ENCODE results near the gene PPM1J. TPM values are rescaled to one million over a fixed set of nuclear protein-coding genes. Genes with fewer than 3 reads are reported as not detected.

PPM1J gene, protein sequence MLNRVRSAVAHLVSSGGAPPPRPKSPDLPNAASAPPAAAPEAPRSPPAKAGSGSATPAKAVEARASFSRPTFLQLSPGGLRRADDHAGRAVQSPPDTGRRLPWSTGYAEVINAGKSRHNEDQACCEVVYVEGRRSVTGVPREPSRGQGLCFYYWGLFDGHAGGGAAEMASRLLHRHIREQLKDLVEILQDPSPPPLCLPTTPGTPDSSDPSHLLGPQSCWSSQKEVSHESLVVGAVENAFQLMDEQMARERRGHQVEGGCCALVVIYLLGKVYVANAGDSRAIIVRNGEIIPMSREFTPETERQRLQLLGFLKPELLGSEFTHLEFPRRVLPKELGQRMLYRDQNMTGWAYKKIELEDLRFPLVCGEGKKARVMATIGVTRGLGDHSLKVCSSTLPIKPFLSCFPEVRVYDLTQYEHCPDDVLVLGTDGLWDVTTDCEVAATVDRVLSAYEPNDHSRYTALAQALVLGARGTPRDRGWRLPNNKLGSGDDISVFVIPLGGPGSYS
- 1.0 and 1.5 TPM in 2 replicates for total RNA-seq

DNA sequence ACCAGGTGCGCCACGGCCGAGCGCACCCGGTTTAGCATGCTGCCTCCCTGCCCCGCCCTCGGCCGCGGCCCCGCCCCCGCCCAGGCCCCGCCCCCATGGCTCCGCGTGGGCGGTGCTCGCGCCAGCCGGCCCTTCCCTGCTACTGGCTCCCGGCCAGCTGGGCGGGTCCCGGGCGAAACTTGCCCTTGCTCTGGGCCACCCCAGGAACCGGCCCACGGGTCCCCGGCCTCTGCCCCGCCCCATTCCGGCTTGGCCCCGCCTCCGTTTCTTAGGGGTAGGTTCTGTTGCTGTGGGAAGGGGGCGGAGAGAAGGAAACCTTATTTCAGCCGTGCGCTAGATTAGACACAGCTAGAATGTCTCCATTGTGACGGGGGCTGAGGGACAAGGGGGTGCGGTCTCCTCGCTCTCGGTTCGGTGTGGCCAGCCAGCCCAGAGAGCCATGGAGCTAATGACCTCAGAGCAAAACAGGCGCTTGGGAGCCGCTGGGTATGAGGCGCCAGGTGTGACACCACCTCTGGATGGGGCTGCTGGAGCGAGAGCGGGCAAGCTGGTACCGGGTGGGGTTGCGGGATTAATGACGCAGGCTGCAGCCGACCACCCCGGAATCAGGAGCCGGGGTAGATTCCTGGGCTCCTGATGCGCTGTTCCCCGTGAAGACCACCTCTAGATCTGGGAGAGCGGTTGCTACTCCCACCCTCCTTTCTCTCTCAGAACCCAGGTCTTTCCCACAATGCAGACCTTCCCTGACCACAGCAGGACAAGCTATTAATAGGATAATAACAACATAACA, at the start of gene PPM1J:
PPM1J (minus strand) TSS at position 69 of the 790 bp plus-strand sequence; CDS start at position 38, 31 bp downstream.

DNA sequence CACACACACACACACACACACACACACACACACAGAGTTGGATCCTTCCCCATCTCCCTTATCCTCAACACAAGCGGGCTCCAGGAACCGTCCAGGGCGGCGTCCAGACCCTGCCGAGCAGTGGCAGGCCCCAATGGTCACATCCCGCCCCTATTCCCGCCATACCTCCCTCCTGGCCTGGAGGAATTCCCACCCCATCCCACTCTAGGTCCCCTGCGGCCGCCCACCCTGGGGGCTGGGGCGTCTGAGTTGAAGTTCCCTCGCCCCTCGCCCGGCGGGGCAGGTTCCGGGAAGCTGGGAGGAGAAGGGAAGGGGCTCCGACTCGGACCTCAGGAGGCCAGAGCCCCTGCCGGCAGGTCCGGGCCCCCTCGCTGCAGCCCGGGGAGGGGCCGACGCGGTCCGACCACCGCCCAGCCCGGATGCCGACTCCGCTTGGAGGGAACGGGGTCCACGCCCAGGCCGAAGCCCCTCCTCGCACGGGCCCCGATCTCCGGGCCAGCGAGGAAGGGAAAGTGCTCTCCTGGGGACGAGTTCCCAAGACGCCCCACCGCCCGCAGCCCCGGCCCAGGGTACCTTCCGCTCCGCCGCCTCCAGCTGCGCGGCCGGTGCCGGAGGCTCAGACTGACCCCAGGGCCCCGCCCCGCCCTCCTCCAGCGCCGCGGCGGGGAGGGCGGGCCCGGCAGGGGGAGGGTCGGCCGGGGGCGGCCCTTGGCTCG, 8.5 kb downstream of the PPM1J start, which contains the start of gene RHOC:
RHOC (minus strand) TSS at position 623 of the 716 bp plus-strand sequence. CDS start 3,328 bp downstream, outside the sequence.

DNA sequence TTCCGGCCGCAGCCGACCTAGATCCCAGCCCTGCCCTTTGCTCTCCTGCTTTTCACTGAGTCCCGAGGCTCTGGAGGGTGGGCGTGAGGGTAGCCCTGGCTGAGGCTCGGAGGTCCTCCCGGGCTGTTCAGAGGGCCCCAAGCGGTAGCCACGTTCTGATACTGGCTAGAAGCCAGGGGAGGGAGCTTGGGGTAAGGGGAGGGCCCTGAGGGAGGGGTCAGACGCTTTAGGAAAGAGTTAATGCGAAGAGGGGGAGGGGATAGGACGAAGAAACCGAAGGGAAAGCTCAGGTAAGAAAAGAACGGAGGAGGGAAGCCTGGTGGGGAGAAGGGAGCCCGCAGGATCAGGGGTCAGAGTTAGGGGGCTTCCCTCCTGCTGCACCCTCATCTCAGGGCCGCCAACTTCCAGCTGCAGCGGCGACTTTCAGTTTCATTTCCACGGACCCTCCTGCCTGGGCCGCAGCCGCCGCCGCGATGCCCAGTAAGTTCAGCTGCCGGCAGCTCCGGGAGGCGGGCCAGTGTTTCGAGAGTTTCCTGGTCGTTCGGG, 40.6 kb downstream of the PPM1J start, which contains the start of gene MOV10:
MOV10 (plus strand) TSS at position 220 of the 546 bp plus-strand sequence; CDS start at position 474, 254 bp downstream.

Other genes starting within 250 kb of the PPM1J start
- gene WNT2B, start 206.4 kb downstream of the PPM1J start, total RNA-seq: 4.7 and 6.1 TPM in 2 replicates
- 14.5 and 16.7 TPM in 2 replicates for gene ST7L, start 96.2 kb downstream of the PPM1J start, total RNA-seq
- gene CAPZA1, start 95.5 kb downstream of the PPM1J start, total RNA-seq: 136 and 173 TPM in 2 replicates
- 41.5 and 44.5 TPM in 2 replicates for gene MOV10, start 40.7 kb downstream of the PPM1J start, total RNA-seq
- gene RHOC, start 8.2 kb downstream of the PPM1J start, total RNA-seq: 360 and 387 TPM in 2 replicates
- 73.7 and 109 TPM in 2 replicates for gene SLC16A1, start 240.9 kb upstream of the PPM1J start, total RNA-seq

Data from smooth muscle cell of the pulmonary artery (primary cell).